ENCODE data around the gene CERS2. TPM values are rescaled to one million over a fixed set of nuclear protein-coding genes. Genes with fewer than 3 reads are reported as not detected.

The CERS2 gene
- total RNA-seq, 3 donors from 2014 or later: 121 to 131 (median 128) TPM

GRCh38 chr1:151007853-151008243 lies 33.2 kb upstream of the CERS2 start:
- Histone ChIP-seq H3K27me3 (no peaks in the 10 kb centered on the region), H3K27ac (peak overlapping the region; percentile 94 to 96), H3K9me3 (no peaks in the 10 kb centered on the region), H3K4me1 (peaks cover 0 to 29% of the 10 kb centered on the region in 2 donors), H3K4me3 (peak overlapping the region; percentile 60 to 83 (median 66)), H3K36me3 (no peaks in the 10 kb centered on the region)
- no peak for DNase-seq (ENCODE audit: low spot score in 2 of 2)
- no peak for TF ChIP-seq POLR2A (IDR thresholded peaks at IDR 0.05)
- no peak for TF ChIP-seq POLR2AphosphoS5 (IDR thresholded peaks at IDR 0.05)
- TF ChIP-seq CTCF (IDR thresholded peaks at IDR 0.05): no peak
- intact Hi-C loops (cut with DNase I; ENCODE audit: low total_unique reads): no loop called here

DNA sequence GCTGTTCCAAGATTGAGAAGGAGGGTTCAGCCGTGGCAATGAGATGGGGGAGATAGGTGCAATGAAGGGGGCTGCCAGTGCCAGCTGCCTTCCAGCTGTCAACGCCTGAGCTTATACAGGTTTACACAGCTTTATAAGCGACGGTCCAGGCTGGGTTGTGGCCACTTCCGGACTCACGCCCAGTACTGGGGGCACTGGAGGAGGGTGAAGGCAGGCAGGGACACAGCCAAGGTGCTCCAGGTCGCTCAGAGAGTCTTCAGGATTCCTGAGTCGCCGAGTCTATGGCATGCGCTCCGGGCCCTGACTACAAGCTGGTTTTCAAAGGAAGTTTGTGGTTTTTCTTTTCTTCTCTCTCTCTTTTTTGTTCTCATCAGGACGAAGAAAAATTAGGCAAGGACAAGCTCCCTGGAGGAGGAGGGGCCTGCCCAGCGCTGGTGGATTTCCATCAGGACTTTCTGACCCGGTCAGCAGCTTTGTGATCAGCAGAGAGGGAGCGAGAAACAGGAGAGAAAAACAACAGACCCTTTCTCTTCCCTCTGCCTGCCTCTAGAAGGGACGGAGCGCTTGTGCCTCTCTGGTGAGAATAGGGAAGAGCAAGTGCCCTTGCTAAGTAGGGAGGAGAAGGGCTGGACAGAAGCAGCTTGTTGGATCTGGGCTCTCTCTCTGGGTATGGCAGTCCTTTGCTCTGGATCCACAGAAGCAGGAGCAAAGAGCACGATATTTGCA lies 31.9 kb upstream of the CERS2 start, which contains the start of gene MINDY1:
Gene MINDY1, minus strand, starts transcription at position 576 of the 726 bp plus-strand sequence. CDS start 4,285 bp downstream, outside the sequence.
- Histone ChIP-seq H3K36me3 (no peaks in the 10 kb centered on the region), H3K4me1 (peaks cover 0 to 30% of the 10 kb centered on the region in 2 donors), H3K27me3 (no peaks in the 10 kb centered on the region), H3K27ac (peak within 1 kb of the TSS; percentile 94 to 96), H3K4me3 (peak within 1 kb of the TSS; percentile 51 to 83 (median 66)), H3K9me3 (no peaks in the 10 kb centered on the region)
- peak; percentile 72 to 74 for DNase-seq (ENCODE audit: low spot score in 2 of 2)
- intact Hi-C loops (cut with DNase I; ENCODE audit: low total_unique reads): no loop called here
- TF ChIP-seq POLR2A (IDR thresholded peaks at IDR 0.05) (no peak), CTCF (IDR thresholded peaks at IDR 0.05) (peak; percentile 48 to 64 (median 58)), POLR2AphosphoS5 (IDR thresholded peaks at IDR 0.05) (peak; percentile 35 to 76 (median 69))

DNA sequence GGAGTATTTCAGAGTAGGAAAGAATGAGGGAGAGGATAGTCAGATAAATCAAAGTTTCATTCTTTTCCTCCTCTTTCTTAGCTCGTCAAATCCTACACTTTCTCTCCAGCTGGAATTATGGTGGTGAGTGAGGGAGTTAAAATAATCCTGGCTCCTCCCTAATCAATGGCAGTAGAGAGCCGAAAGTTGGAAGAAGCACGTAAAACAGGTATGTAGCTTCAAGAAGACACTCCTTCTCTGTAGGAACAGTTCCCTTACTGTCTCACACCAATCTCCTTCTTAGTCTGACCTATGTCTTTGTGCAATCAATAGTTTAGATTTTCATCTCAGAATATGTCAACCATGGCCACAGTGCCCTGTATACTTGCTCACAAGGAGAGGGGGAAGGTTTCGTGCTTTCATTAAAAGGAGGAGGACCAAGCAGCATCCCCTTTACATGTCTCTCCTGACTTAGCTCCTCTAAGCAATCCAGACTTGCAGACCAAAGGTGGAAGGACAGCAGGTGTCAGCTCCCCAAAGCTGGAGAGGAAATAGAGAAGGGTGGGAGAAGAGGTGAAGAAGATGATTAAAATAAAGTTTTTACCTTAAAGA lies 31.2 kb upstream of the CERS2 start:
- Histone ChIP-seq H3K9me3 (no peaks in the 10 kb centered on the region), H3K27ac (peak overlapping the region; percentile 94 to 96), H3K36me3 (no peaks in the 10 kb centered on the region), H3K27me3 (no peaks in the 10 kb centered on the region), H3K4me3 (peak overlapping the region; percentile 51 to 75 (median 66)), H3K4me1 (peaks cover 0 to 30% of the 10 kb centered on the region in 2 donors)
- no peak for DNase-seq (ENCODE audit: low spot score in 2 of 2)
- intact Hi-C loops (cut with DNase I; ENCODE audit: low total_unique reads): no loop called here
- TF ChIP-seq POLR2AphosphoS5 (IDR thresholded peaks at IDR 0.05) (no peak), POLR2A (IDR thresholded peaks at IDR 0.05) (no peak), CTCF (IDR thresholded peaks at IDR 0.05) (no peak)

- Histone ChIP-seq H3K9me3 (no peaks in the 10 kb centered on the region), H3K36me3 (peaks cover 7% of the 10 kb centered on the region), H3K27ac (peak overlapping the region; percentile 42 to 44), H3K4me1 (peaks cover 0 to 24% of the 10 kb centered on the region in 2 donors), H3K4me3 (peak overlapping the region in 2 of 3 donors; percentile 1 to 34), H3K27me3 (no peaks in the 10 kb centered on the region)
- no peak for DNase-seq (ENCODE audit: low spot score in 2 of 2)
- TF ChIP-seq POLR2AphosphoS5 (IDR thresholded peaks at IDR 0.05) (no peak), CTCF (IDR thresholded peaks at IDR 0.05) (no peak), POLR2A (IDR thresholded peaks at IDR 0.05) (no peak)
- intact Hi-C loops (cut with DNase I; ENCODE audit: low total_unique reads): no loop called here
These were observed 28.5 kb upstream of the CERS2 start for GRCh38 chr1:151003180-151003579.

DNA sequence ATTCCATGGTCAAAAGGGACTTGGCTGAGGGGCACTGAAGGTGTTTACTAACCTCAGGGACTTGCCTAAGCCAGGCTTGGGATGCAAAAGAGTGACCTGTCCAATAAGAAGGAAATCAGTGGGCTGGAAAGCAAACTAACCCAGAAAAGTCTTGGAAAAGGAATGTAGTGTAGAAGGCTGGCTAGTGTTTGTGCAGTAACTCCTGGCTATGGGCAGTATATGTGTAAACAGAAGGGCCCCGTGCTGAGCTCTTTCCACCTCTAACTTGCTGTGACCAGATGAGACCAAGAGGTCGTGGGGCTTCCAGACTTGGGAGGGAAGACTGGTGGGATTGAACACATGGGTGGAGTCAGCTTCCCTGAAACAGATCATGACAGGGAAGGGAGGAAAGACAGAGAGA lies 28.0 kb upstream of the CERS2 start:
- H3K27ac ChIP-seq: peak overlapping the region; percentile 42 to 44
- intact Hi-C loops (cut with DNase I; ENCODE audit: low total_unique reads): no loop called here
- H3K36me3 ChIP-seq: peaks cover 11% of the 10 kb centered on the region
- no peaks in the 10 kb centered on the region for H3K9me3 ChIP-seq
- peaks cover 0 to 19% of the 10 kb centered on the region in 2 donors for H3K4me1 ChIP-seq
- H3K27me3 ChIP-seq: no peaks in the 10 kb centered on the region
- peak overlapping the region in 1 of 3 donors; percentile 1 for H3K4me3 ChIP-seq
- TF ChIP-seq POLR2AphosphoS5 (IDR thresholded peaks at IDR 0.05) (no peak), POLR2A (IDR thresholded peaks at IDR 0.05) (no peak), CTCF (IDR thresholded peaks at IDR 0.05) (no peak)
- no peak for DNase-seq (ENCODE audit: low spot score in 2 of 2)
